ENCODE measurements around the gene MPZ.
A peak's percentile ranks its signal among the peaks of the same experiment; 100 is the strongest.

MPZ gene

DNA sequence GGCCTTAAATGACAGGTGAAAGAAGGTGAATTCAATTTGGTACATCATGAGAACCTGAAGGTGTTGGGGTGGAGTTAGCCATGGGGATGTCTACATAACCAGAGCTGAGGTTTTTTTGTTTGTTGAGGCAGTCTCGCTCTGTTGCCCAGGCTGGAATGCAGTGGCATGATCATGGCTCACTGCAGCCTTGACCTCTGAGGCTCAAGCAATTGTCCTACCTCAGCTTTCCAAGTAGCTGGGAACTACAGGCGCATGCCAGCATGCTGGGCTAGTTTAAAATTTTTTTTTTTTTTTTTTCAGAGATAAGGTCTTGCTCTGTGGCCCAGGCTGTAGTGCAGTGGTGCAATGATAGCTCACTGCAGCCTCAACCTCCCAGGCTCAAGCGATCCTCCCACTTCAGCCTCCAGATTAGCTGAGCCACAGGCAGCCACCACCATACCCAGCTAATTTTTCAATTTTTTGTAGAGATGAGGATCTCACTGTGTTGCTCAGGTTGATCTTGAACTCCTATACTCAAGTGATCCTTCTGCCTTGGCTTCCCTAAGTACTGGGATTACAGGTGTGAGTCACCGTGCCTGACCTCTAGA lies 1.9 kb upstream of the MPZ start:
- TF ChIP-seq ZNF274 (IDR thresholded peaks at IDR 0.05; ENCODE audit: low read depth, low read length), result no peak
- H3K4me3 ChIP-seq (ENCODE audit: low read length), result no peak overlapping the region

DNA sequence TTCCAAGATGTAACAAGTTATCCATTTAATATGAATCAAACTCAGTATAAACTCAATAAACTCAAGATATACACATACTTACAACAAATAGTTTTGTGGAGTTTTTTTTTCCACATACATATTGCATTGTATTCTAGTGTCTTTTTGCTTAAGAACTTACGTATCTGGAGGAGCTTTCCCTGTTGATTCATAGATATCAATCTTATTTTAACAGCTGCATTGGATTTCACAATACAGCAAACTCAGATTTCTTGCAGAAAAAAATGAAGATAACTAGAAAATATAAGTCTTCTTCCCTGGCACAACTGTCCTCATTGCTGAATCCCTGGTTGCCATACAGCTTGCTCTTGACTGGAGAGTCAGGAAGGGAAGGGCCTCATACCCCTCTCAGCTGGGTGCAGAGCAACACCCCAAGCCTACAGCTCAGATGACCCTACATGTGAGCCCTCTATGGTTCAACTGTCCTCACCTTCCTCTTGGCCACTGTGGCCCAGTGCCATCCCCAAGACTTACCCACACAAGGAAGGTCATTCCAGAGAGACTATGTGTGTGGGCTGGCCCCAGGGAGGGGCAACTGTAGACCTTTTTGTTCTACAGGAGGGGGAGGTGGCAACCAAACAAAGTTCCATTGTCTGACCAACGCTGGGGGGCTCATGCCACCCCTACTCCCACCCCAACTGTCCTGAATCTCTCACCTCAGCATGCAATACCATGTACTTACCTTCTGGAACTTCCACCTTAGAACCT lies 1.7 kb downstream of the MPZ start:
- no peak overlapping the region for H3K4me3 ChIP-seq (ENCODE audit: low read length)
- TF ChIP-seq ZNF274 (IDR thresholded peaks at IDR 0.05; ENCODE audit: low read depth, low read length), result no peak

DNA sequence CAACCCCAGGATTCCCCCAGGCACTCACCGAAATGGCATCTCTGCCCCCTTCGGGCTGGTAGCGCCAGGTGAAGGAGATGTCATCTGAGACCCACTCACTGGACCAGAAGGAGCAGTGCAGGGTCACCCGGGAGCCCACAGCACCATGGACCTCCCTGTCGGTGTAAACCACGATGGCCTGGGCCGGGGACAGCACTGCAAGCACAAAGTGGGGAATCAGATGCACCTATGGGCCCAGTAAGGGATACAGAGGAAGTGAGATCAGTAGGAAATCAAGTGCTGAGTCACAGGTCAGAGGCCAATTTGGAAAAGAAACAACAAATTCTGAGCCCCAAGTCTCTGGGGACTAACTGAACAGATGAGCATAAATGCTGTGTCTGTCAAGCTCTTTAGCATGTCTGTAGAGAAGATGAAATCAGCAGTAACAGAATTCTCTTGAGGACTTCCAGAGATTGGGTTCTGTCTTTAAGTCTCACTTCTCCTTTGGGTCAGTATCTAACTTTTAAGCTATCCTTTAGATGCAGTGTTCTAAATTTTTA lies 2.5 kb downstream of the MPZ start:
- H3K4me3 ChIP-seq (ENCODE audit: low read length), result no peak overlapping the region
- TF ChIP-seq ZNF274 (IDR thresholded peaks at IDR 0.05; ENCODE audit: low read depth, low read length), result no peak

DNA sequence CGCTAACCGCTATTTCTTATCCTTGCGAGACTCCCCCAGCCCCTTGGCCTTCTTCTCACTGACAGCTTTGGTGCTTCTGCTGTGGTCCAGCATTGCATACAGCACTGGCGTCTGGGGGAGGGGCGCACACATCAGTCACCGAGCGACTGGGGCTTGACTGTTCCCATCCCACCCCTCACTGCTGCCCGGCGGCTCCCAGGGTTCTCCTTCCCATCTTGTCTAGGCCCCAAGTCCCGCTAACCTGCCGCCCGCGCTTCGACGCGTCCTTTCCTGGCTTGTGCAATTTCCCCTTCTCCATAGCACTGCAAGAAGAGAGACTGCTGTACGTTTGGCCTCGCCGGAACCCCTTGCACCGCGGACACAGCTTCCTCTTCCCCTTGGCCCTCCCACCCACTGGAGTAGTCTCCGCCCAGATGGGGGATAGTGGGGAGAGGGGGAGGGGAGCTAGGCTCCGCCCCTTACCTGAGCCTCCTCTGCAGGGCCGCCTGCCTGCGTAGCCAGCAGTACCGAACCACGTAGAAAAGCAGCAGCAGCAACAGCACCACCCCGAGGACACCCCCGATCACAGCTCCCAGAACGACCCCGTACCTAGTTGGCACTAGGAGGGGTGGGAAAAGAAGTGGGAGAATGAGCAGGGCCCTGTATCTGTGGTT lies 3.8 kb downstream of the MPZ start:
- peak overlapping the region; percentile 76 for H3K4me3 ChIP-seq (ENCODE audit: low read length)
- no peak for TF ChIP-seq ZNF274 (IDR thresholded peaks at IDR 0.05; ENCODE audit: low read depth, low read length)

DNA sequence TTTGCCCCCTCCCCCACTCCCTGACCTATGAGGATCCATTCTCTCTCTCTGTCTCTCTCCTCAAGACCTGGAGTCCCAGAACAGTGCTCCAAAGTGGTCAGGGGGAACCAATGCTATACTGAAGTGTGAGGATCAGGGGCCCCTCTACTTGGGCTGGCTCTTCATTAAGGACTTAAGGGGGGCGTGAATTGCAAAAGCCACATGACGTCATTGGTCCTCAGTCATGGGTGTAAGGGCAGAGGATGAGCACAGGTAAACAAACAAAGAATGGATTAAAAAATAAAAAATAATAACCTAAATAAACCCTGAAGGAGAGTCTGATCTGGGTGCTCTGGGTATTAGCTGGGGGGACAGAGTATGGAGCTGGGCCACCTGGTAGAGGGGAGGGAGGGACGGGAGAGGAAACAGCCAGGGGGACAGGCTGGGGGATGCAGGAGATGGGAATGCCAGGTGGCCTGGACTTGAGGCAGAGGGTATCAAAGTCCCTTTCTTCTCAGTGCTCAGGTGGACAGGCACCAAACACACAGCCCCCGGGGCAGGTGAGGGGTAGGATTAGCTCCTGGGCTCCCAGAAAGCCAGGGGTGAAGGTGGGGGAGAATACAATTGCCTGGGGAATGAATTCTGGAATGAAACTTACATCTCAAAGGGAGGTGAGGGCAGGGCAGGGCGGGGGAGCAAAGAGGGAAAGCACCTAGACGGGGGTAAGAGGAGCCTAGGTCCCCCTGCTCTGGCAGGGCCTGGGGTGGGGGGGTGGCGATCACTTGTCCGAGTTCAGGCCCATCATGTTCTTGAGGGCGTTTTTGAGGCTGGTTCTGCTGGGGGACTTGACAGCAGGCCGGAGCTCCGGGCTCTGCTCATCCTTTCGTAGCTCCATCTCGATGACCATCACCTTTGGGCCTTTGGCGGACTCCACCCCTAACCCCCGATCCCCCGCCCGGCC lies 4.6 kb downstream of the MPZ start:
- peak overlapping the region; percentile 76 for H3K4me3 ChIP-seq (ENCODE audit: low read length)
- no peak for TF ChIP-seq ZNF274 (IDR thresholded peaks at IDR 0.05; ENCODE audit: low read depth, low read length)

DNA sequence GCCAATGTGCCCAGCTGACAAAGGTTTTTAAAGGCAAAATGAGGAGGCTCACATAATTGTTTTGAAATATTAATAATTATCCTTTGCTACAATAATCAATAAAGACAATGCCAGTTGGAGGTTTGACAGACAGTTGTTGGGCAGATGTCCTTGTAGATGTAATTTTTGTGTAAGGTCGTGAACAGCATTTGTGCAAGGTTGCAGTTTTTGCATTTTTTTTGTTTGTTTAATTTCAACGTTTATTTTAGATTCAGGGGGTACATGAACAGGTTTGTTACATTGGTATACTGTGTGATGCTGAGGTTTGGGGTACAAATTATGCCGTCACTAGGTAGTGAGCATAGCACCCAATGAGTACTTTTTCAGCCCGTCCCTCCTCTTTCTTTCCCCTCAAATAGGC lies 9.3 kb downstream of the MPZ start:
- no peak for TF ChIP-seq ZNF274 (IDR thresholded peaks at IDR 0.05; ENCODE audit: low read depth, low read length)
- H3K4me3 ChIP-seq (ENCODE audit: low read length), result no peak overlapping the region

DNA sequence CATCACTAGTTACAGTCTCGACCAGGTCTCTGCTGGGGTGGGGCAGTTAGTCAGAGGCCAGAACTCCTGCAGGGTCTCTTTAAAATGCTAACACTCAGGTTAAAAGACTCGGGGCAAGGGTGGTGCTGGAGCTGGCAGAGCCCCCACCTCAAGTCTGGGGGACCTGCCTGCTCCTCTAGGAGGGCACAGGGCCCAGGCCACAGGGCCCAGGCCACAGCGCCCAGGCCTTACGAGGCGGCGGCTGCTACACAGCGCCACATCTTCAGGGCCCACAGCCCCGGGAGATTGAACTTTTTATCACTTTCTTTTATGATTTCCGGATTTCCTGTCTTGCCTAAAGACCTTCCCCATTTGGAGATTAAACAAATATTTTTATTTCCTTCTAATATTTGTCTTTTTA lies 10.4 kb downstream of the MPZ start:
- no peak for TF ChIP-seq ZNF274 (IDR thresholded peaks at IDR 0.05; ENCODE audit: low read depth, low read length)
- H3K4me3 ChIP-seq (ENCODE audit: low read length), result no peak overlapping the region

DNA sequence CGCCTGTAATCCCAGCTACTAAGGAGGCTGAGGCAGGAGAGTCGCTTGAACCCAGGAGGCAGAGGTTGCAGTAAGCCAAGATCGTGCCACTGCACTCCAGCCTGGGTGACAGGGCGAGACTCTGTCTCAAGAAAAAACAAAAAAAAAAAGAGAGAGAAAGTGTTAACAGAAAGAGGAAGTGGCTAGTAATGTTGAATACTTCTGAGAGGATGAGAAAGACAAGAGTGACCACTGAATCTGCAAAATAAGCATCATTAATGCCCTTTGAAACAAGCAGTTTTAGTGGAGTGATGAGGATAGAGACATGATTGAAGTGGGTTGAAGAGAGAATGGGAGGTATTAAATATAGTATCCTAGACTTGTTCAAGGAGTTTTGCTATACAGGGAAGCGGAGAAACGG lies 11.7 kb downstream of the MPZ start:
- no peak for TF ChIP-seq ZNF274 (IDR thresholded peaks at IDR 0.05; ENCODE audit: low read depth, low read length)
- H3K4me3 ChIP-seq (ENCODE audit: low read length), result no peak overlapping the region

DNA sequence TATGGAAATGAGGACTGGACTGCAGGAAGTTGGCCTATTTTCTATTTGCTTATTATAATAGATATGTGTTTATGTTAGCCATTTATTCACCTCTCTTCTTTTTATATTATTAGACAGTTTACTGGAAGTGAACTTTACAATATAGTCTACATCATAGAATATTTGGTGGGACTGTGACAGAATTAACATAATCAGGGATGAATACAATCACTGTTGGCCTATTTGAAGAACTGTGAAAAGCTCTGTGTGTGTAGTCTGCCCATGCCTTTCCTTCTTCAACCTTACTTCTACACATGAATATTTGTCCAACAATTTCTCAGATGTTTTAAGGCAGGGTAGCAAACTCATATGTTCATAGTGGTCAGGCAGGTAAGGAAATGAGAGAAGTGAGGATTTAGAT lies 12.4 kb downstream of the MPZ start:
- H3K4me3 ChIP-seq (ENCODE audit: low read length), result no peak overlapping the region
- no peak for TF ChIP-seq ZNF274 (IDR thresholded peaks at IDR 0.05; ENCODE audit: low read depth, low read length)

DNA sequence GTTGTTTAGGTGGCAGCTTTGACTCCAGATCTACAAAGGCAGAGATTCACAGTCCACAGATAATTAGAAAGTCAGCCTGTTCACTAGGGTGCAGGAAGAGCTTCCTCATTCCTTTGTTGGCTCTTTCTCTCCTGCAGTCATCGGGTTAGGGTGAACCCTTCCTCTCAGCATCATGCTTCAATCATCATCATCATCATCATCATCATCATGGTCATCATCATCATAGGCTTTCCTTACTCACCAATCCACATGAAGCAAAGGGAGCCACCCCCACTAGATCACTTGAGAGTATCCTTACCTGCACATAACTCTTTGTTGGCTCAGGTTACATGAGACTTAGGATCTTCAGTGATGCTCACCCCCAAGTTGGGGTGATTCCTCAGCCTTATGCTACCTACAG lies 19.0 kb downstream of the MPZ start:
- H3K4me3 ChIP-seq (ENCODE audit: low read length), result no peak overlapping the region
- TF ChIP-seq ZNF274 (IDR thresholded peaks at IDR 0.05; ENCODE audit: low read depth, low read length), result no peak

DNA sequence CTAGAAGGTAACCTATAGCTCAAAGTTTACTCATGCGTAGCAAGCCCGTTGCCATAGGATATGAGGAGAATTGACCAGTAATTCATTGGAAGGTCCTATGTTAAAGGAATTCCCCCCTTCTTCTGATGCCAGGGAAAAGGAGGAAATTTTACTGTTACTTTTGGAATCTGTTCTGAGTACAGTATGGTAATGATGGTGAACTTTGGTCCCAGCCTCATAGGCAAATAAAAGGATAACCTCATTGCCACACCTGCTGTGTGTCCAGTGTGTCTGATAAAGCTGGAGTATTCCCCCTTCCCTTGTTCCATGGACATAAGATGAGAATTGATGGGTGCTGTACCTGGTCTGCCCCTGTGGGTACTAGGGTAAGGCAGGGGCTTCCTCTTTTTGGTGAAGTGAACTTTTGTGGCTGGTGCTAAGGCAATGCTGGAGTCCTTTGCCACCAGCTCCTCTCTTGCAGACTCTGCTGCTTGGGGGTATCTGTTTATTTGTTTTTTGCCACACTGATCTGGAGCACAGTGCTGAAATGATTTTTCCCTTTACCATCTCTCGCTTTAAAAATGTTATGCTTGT lies 22.2 kb downstream of the MPZ start:
- TF ChIP-seq ZNF274 (IDR thresholded peaks at IDR 0.05; ENCODE audit: low read depth, low read length), result no peak
- no peak overlapping the region for H3K4me3 ChIP-seq (ENCODE audit: low read length)

DNA sequence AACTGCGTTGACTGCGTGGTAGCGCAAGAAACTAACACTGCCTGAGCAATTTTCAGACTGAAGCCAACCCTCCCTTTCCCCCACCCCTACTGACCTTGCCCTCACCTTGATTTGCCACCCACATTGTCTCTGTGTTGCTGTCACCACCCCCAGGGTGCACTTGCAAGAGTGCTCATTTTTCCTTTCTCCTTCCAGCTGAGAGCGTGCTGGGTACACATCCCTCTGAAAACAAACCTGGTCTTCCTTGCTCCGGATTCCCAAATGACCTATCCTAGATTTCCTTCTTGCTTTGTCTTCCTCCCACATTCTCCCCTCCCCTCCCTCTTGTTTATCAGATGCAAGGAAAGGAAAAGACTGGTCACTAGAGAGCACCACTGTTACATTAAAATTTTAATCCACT lies 24.2 kb downstream of the MPZ start:
- no peak overlapping the region for H3K4me3 ChIP-seq (ENCODE audit: low read length)
- no peak for TF ChIP-seq ZNF274 (IDR thresholded peaks at IDR 0.05; ENCODE audit: low read depth, low read length)

DNA sequence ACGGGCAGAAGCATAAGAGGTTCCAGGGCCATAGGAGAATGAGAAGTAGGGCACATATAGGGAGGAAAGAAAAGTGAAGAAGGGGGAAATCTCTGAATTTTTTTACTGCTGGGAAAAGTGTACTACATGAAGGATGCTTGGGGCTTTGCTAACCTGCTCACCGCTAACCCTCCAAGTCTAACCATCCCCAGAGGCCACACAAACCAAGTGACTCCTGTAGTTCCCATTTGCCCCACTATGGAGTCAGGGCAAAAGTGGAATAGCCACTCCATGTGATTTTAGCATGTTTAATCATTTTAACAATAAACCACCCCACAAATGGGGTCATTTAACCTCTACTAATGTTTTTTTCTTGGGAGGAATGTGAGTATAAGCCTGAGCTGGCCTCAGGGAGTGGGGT lies 24.7 kb downstream of the MPZ start:
- H3K4me3 ChIP-seq (ENCODE audit: low read length), result no peak overlapping the region
- TF ChIP-seq ZNF274 (IDR thresholded peaks at IDR 0.05; ENCODE audit: low read depth, low read length), result no peak

DNA sequence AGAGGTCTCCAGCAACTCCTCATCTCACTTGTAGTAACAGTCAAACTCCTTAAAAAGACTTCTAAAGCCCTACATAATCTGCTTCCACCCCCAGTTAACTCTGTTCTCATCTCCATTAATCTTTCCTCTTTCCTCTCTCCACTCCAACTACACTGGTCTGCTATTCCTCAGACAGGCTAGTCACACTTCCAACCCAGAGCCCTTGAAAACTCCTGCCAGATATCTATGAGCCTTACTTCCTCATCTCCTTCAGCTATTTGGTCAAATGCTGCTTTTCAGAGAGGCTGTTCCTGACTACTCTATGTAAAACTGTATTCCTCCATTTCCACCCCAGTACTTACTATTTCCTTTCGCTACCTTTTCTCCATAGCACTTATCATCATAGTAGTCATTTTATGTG lies 26.8 kb downstream of the MPZ start:
- no peak for TF ChIP-seq ZNF274 (IDR thresholded peaks at IDR 0.05; ENCODE audit: low read depth, low read length)
- H3K4me3 ChIP-seq (ENCODE audit: low read length), result no peak overlapping the region

All from GM08714 (cell line).